GM23248 (cell line): ENCODE results near the gene KCTD15. TPM values are rescaled to one million over a fixed set of nuclear protein-coding genes. Genes with fewer than 3 reads are reported as not detected.

Source experiments
- DNase-seq: peaks from one replicate; pipeline ENCODE4 v3.0.0-alpha.2; 2015
- H2AFZ ChIP-seq: fragments of 200-600 bp; sonication (generic); 2 replicates; pipeline ENCODE4 v1.6.1; 2016; ENCODE audit warnings: antibody characterized with exemption
- H3F3A ChIP-seq: fragments of 200-600 bp; sonication (generic); 2 replicates; pipeline ENCODE4 v1.6.1; 2016; ENCODE audit warnings: mild to moderate bottlenecking, antibody characterized with exemption, mixed run types; ENCODE audit not compliant: insufficient read depth
- H3K27ac ChIP-seq: fragments of 200-600 bp; sonication (generic); 2 replicates; pipeline ENCODE4 v1.5.1; 2016; ENCODE audit warnings: mild to moderate bottlenecking
- H3K27me3 ChIP-seq: fragments of 200-600 bp; sonication (generic); replicated peaks from 2 replicates; pipeline ENCODE4 v1.6.1; 2016; ENCODE audit warnings: mild to moderate bottlenecking; ENCODE audit not compliant: insufficient read depth
- H3K36me3 ChIP-seq: fragments of 200-600 bp; sonication (generic); 2 replicates; pipeline ENCODE4 v1.6.1; 2016; ENCODE audit warnings: low read depth, mild to moderate bottlenecking
- H3K4me1 ChIP-seq: fragments of 200-600 bp; sonication (generic); 2 replicates; pipeline ENCODE4 v1.6.1; 2016; ENCODE audit warnings: mild to moderate bottlenecking; ENCODE audit not compliant: insufficient read depth
- H3K4me2 ChIP-seq: fragments of 200-600 bp; sonication (generic); one replicate; pipeline ENCODE4 v1.6.1; 2016; ENCODE audit warnings: mild to moderate bottlenecking; ENCODE audit not compliant: unreplicated experiment
- H3K4me3 ChIP-seq: fragments of 200-600 bp; sonication (generic); 2 replicates; pipeline ENCODE4 v1.5.1; 2016; ENCODE audit warnings: mild to moderate bottlenecking
- H3K79me2 ChIP-seq: fragments of 200-600 bp; sonication (generic); 2 replicates; pipeline ENCODE4 v1.6.1; 2016; ENCODE audit warnings: mild to moderate bottlenecking; ENCODE audit not compliant: insufficient read depth
- H3K9ac ChIP-seq: fragments of 200-600 bp; sonication (generic); 2 replicates; pipeline ENCODE4 v1.6.1; 2016; ENCODE audit warnings: mild to moderate bottlenecking
- H3K9me2 ChIP-seq: fragments of 200-600 bp; sonication (generic); 2 replicates; pipeline ENCODE4 v1.6.1; 2016; ENCODE audit warnings: mixed run types, mild to moderate bottlenecking, moderate library complexity; ENCODE audit not compliant: insufficient read depth
- H3K9me3 ChIP-seq: fragments of 200-600 bp; sonication (generic); one replicate; pipeline ENCODE4 v1.6.1; 2017; ENCODE audit warnings: low read depth
- H4K20me1 ChIP-seq: fragments of 200-600 bp; sonication (generic); 2 replicates; pipeline ENCODE4 v1.6.0; 2016; ENCODE audit not compliant: insufficient read depth
- EZH2 ChIP-seq: fragments of 200-600 bp; sonication (generic); IDR thresholded peaks from 2 replicates; pipeline ENCODE4 v1.6.1; 2018; ENCODE audit warnings: antibody characterized with exemption, mild to moderate bottlenecking; ENCODE audit not compliant: insufficient read depth, poor library complexity, severe bottlenecking
- EZH2phosphoT487 ChIP-seq: fragments of 200-600 bp; sonication (generic); IDR thresholded peaks from 2 replicates; pipeline ENCODE4 v1.6.1; 2018; ENCODE audit warnings: antibody characterized with exemption, moderate library complexity, mild to moderate bottlenecking, low read depth; ENCODE audit not compliant: insufficient read depth
- WGBS, 2 experiments: methylation state at CpG; one replicate each; pipeline ENCODE4 v1.1.6; 2015 to 2017; ENCODE audit warnings: low lambda C conversion rate in 2 of 2, low coverage in 1 of 2; ENCODE audit errors: missing lambda C conversion rate in 2 of 2; 5-methylcytosine and 5-hydroxymethylcytosine counted together
- in situ Hi-C: fragments of 300-500 bp; cut with MboI; formaldehyde crosslinking; loops from 2 replicates; pipeline ENCODE4 v1.15.0; 2020
- polyA plus RNA-seq: library from polyadenylated mRNA; unstranded; fragments of >200 nt; fragmentation: Nextera tagmentation; extraction: Ambion mirVana; gene quantifications from 2 replicates; pipeline ENCODE4 v1.2.1, GENCODE V29; 2016
- total RNA-seq: library from RNA; depleted of rRNA; stranded (reverse); fragments of >200 nt; shearing (Covaris generic); gene quantifications from 2 replicates; pipeline ENCODE4 v1.2.3, GENCODE V29; 2014

Gene KCTD15
- total and polyA plus RNA-seq, 2 experiments from 2014 or later = 7.5 to 117 TPM

GRCh38 chr19:33832633-33833032 lies 36.0 kb downstream of the KCTD15 start:
- Histone ChIP-seq H3K9me2 (no peaks in the 10 kb centered on the region), H3K36me3 (no peaks in the 10 kb centered on the region), H3K4me1 (no peaks in the 10 kb centered on the region), H3F3A (no peaks in the 10 kb centered on the region), H3K4me3 (no peak overlapping the region), H3K9ac (no peak overlapping the region), H2AFZ (no peak overlapping the region), H3K9me3 (no peaks in the 10 kb centered on the region), H3K27ac (no peak overlapping the region), H3K79me2 (no peaks in the 10 kb centered on the region), H3K27me3 (peaks cover 7% of the 10 kb centered on the region), H3K4me2 (no peak overlapping the region), H4K20me1 (no peaks in the 10 kb centered on the region)
- in situ Hi-C loops = no loop called here
- no peak for DNase-seq
- 55 to 68% methylated on average over 7 of the region's 7 CpGs for WGBS, 2 experiments
- no peak for TF ChIP-seq EZH2
- TF ChIP-seq EZH2phosphoT487 = no peak

- no peaks in the 10 kb centered on the region for H3F3A ChIP-seq
- in situ Hi-C loops = no loop called here
- 35 to 36% methylated on average over 4 of the region's 4 CpGs for WGBS, 2 experiments
These were observed 43.7 kb downstream of the KCTD15 start for GRCh38 chr19:33840382-33840781.

GRCh38 chr19:33840783-33841182 lies 44.1 kb downstream of the KCTD15 start:
- Histone ChIP-seq H3K4me2 (no peak overlapping the region), H4K20me1 (no peaks in the 10 kb centered on the region), H2AFZ (no peak overlapping the region), H3K9me3 (no peaks in the 10 kb centered on the region), H3K4me3 (no peak overlapping the region), H3K27me3 (peaks cover 16% of the 10 kb centered on the region), H3K9ac (no peak overlapping the region), H3K27ac (no peak overlapping the region), H3K9me2 (no peaks in the 10 kb centered on the region), H3K36me3 (no peaks in the 10 kb centered on the region), H3F3A (no peaks in the 10 kb centered on the region), H3K4me1 (no peaks in the 10 kb centered on the region), H3K79me2 (no peaks in the 10 kb centered on the region)
- in situ Hi-C loops = no loop called here
- 55 to 57% methylated on average over 4 of the region's 4 CpGs for WGBS, 2 experiments
- TF ChIP-seq EZH2phosphoT487 (no peak), EZH2 (no peak)
- no peak for DNase-seq

More at GRCh38 chr19:33840382-33840781, 43.7 kb downstream of the KCTD15 start:
- Histone ChIP-seq H3K9ac (no peak overlapping the region), H3K27ac (no peak overlapping the region), H3K9me3 (no peaks in the 10 kb centered on the region), H3K9me2 (no peaks in the 10 kb centered on the region), H3K79me2 (no peaks in the 10 kb centered on the region), H2AFZ (no peak overlapping the region), H3K4me2 (no peak overlapping the region), H3K4me3 (no peak overlapping the region), H3K36me3 (no peaks in the 10 kb centered on the region), H4K20me1 (no peaks in the 10 kb centered on the region), H3K27me3 (peaks cover 13% of the 10 kb centered on the region), H3K4me1 (no peaks in the 10 kb centered on the region)
- TF ChIP-seq EZH2phosphoT487 = no peak
- no peak for TF ChIP-seq EZH2
- DNase-seq = no peak

- TF ChIP-seq EZH2 = no peak
- no peak for TF ChIP-seq EZH2phosphoT487
- Histone ChIP-seq H3K36me3 (no peaks in the 10 kb centered on the region), H3K79me2 (no peaks in the 10 kb centered on the region), H3K9ac (no peak overlapping the region), H2AFZ (no peak overlapping the region), H4K20me1 (no peaks in the 10 kb centered on the region), H3K4me2 (no peak overlapping the region), H3K27me3 (peaks cover 24% of the 10 kb centered on the region), H3K9me2 (no peaks in the 10 kb centered on the region), H3K4me1 (no peaks in the 10 kb centered on the region), H3K27ac (no peak overlapping the region), H3K9me3 (no peaks in the 10 kb centered on the region), H3F3A (no peaks in the 10 kb centered on the region), H3K4me3 (no peak overlapping the region)
- in situ Hi-C loops = no loop called here
- WGBS, 2 experiments = 45% methylated on average over 5 of the region's 5 CpGs
- DNase-seq = no peak
These were observed 45.0 kb downstream of the KCTD15 start for GRCh38 chr19:33841685-33842084.

- Histone ChIP-seq H3K27me3 (peaks cover 24% of the 10 kb centered on the region), H3K36me3 (no peaks in the 10 kb centered on the region), H4K20me1 (no peaks in the 10 kb centered on the region), H3K4me1 (no peaks in the 10 kb centered on the region), H3K4me2 (no peak overlapping the region), H3K9ac (no peak overlapping the region), H3K27ac (no peak overlapping the region), H3F3A (no peaks in the 10 kb centered on the region), H3K79me2 (no peaks in the 10 kb centered on the region), H3K4me3 (no peak overlapping the region), H2AFZ (no peak overlapping the region), H3K9me2 (no peaks in the 10 kb centered on the region), H3K9me3 (no peaks in the 10 kb centered on the region)
- TF ChIP-seq EZH2phosphoT487 (no peak), EZH2 (no peak)
- WGBS, 2 experiments = 40 to 46% methylated on average over 3 of the region's 3 CpGs
- DNase-seq = no peak
- in situ Hi-C loops = no loop called here
These were observed 47.8 kb downstream of the KCTD15 start for GRCh38 chr19:33844478-33844877.
